Measurements from ENCODE around the gene GUCY2D. TPM values are rescaled to one million over a fixed set of nuclear protein-coding genes. Genes with fewer than 3 reads are reported as not detected.

The GUCY2D gene
- total RNA-seq, 1 experiment from 2014 or later, result not detected

DNA sequence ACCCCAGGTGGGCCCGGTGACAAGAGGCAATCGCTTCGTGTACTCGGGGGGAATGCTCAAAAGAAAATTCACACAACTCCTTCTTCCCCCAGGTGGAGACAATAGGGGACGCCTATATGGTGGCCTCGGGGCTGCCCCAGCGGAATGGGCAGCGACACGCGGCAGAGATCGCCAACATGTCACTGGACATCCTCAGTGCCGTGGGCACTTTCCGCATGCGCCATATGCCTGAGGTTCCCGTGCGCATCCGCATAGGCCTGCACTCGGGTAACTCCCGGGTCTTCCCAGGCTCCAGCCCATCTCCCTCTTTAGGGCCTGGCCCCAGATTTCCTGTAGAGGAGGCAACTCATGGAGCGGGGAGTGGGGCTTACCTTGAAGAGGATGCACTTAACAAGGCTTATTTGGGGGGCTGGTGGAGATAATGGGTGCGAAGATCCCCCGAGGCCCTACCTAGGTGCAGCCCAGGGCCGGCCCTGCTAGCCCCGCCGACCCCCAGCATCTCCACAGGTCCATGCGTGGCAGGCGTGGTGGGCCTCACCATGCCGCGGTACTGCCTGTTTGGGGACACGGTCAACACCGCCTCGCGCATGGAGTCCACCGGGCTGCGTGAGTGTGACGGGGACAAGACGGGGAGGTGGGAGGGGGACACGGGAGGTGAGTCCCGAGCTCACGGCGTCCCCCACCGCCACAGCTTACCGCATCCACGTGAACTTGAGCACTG is 13.0 kb downstream of the GUCY2D start:
- BruUV-seq (replicated peaks), result no TSS peak
- H3K36me3 ChIP-seq (ENCODE audit: insufficient read depth, low read length, poor library complexity, severe bottlenecking), result no peaks in the 10 kb centered on the region
- no peak overlapping the region for H3K4me3 ChIP-seq (ENCODE audit: low read depth, low read length, poor library complexity, severe bottlenecking)
- ChIA-PET POLR2A (ENCODE audit: low non-redundant PET) (no interaction called here), CTCF (no interaction called here)
- H3K9me3 ChIP-seq (ENCODE audit: low read depth, low read length, poor library complexity, severe bottlenecking), result no peaks in the 10 kb centered on the region
- no peak for TF ChIP-seq EZH2 (IDR thresholded peaks at IDR 0.05; ENCODE audit: borderline replicate concordance, low read depth, low read length, poor library complexity, severe bottlenecking)
- TF ChIP-seq, protein P1, sequence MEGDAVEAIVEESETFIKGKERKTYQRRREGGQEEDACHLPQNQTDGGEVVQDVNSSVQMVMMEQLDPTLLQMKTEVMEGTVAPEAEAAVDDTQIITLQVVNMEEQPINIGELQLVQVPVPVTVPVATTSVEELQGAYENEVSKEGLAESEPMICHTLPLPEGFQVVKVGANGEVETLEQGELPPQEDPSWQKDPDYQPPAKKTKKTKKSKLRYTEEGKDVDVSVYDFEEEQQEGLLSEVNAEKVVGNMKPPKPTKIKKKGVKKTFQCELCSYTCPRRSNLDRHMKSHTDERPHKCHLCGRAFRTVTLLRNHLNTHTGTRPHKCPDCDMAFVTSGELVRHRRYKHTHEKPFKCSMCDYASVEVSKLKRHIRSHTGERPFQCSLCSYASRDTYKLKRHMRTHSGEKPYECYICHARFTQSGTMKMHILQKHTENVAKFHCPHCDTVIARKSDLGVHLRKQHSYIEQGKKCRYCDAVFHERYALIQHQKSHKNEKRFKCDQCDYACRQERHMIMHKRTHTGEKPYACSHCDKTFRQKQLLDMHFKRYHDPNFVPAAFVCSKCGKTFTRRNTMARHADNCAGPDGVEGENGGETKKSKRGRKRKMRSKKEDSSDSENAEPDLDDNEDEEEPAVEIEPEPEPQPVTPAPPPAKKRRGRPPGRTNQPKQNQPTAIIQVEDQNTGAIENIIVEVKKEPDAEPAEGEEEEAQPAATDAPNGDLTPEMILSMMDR (conservative IDR thresholded peaks at IDR 0.05; ENCODE audit: low read depth, low read length), result no peak
- H3K27ac ChIP-seq (ENCODE audit: low read depth, low read length, poor library complexity, severe bottlenecking), result no peak overlapping the region
- intact Hi-C loops (cut with micrococcal nuclease; ENCODE audit: unreplicated experiment), result loop anchor here (5.0 kb wide), 1 partner anchor 42 kb away; no protein-coding TSS in a partner anchor
- no peak for DNase-seq (ENCODE audit: low spot score)
- H3K4me1 ChIP-seq (ENCODE audit: insufficient read depth, low read length, poor library complexity, severe bottlenecking), result peaks cover 11% of the 10 kb centered on the region
- H3K27me3 ChIP-seq (replicated peaks; ENCODE audit: insufficient read depth, low read depth, low read length, poor library complexity), result no peaks in the 10 kb centered on the region

GRCh38 chr17:8015957-8016631 is 13.7 kb downstream of the GUCY2D start:
- no peaks in the 10 kb centered on the region for H3K27me3 ChIP-seq (replicated peaks; ENCODE audit: insufficient read depth, low read depth, low read length, poor library complexity)
- peaks cover 11% of the 10 kb centered on the region for H3K4me1 ChIP-seq (ENCODE audit: insufficient read depth, low read length, poor library complexity, severe bottlenecking)
- ChIA-PET CTCF (interaction anchor here (0.6 kb wide), 1 partner anchor 272 kb away, joined by 4 read pairs; no protein-coding TSS in a partner anchor), POLR2A (ENCODE audit: low non-redundant PET) (no interaction called here)
- H3K36me3 ChIP-seq (ENCODE audit: insufficient read depth, low read length, poor library complexity, severe bottlenecking), result no peaks in the 10 kb centered on the region
- peak overlapping the region; percentile 43 for H3K4me3 ChIP-seq (ENCODE audit: low read depth, low read length, poor library complexity, severe bottlenecking)
- no TSS peak for BruUV-seq (replicated peaks)
- DNase-seq (ENCODE audit: low spot score), result no peak
- TF ChIP-seq EZH2 (IDR thresholded peaks at IDR 0.05; ENCODE audit: borderline replicate concordance, low read depth, low read length, poor library complexity, severe bottlenecking), result no peak
- TF ChIP-seq, protein P1 (conservative IDR thresholded peaks at IDR 0.05; ENCODE audit: low read depth, low read length), result no peak
- intact Hi-C loops (cut with micrococcal nuclease; ENCODE audit: unreplicated experiment), result loop anchor here (5.0 kb wide), 1 partner anchor 41 kb away; no protein-coding TSS in a partner anchor
- no peaks in the 10 kb centered on the region for H3K9me3 ChIP-seq (ENCODE audit: low read depth, low read length, poor library complexity, severe bottlenecking)
- no peak overlapping the region for H3K27ac ChIP-seq (ENCODE audit: low read depth, low read length, poor library complexity, severe bottlenecking)

DNA sequence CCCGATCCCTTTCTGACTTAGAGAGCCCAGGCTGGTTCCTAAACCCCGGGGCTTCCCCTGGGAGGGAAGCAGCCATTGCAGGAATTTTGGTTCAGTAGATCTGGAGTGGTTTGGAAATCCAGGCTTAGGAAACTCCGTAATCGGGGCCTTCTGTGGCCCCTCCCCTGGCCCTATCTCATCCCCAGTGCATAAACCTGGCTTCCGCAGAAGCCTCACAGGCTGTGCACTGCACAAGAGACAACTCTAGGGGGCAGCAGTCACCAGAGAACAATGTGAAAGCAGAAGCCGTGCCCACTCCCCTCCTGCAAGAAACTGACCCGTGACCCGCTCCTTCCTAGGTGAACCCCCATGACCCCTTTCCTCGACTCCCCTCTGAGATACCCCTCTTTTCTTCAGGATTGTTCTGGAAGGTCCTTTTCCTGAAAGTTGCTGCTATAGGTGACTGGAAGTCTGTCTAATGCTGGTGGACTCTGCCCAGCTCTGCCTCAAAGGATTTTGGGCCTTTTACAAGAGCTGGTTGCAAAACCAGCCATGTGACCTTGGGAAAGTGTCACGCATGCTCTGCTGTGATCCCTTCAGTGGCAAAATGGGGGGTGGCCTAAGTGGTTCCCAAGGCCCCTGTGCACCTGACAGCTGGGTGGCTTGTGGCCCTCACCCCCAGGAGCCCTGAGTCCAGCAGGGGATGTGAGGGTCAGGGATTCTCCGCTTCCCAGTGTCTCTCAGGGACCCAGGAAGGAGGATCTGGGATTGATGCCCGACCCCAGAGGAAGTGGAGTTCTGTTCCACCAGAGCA is 14.4 kb downstream of the GUCY2D start:
- peak overlapping the region; percentile 43 for H3K4me3 ChIP-seq (ENCODE audit: low read depth, low read length, poor library complexity, severe bottlenecking)
- peak; percentile 62 for DNase-seq (ENCODE audit: low spot score)
- no peak overlapping the region for H3K27ac ChIP-seq (ENCODE audit: low read depth, low read length, poor library complexity, severe bottlenecking)
- no peaks in the 10 kb centered on the region for H3K27me3 ChIP-seq (replicated peaks; ENCODE audit: insufficient read depth, low read depth, low read length, poor library complexity)
- POLR2A ChIA-PET (ENCODE audit: low non-redundant PET), result no interaction called here
- CTCF ChIA-PET, result interaction anchor here (0.7 kb wide), 1 partner anchor 25 kb away, joined by 3 read pairs; no protein-coding TSS in a partner anchor
- H3K36me3 ChIP-seq (ENCODE audit: insufficient read depth, low read length, poor library complexity, severe bottlenecking), result no peaks in the 10 kb centered on the region
- H3K4me1 ChIP-seq (ENCODE audit: insufficient read depth, low read length, poor library complexity, severe bottlenecking), result peaks cover 11% of the 10 kb centered on the region
- no peak for TF ChIP-seq EZH2 (IDR thresholded peaks at IDR 0.05; ENCODE audit: borderline replicate concordance, low read depth, low read length, poor library complexity, severe bottlenecking)
- TF ChIP-seq, protein P1 (conservative IDR thresholded peaks at IDR 0.05; ENCODE audit: low read depth, low read length), result peak; percentile 92
- intact Hi-C loops (cut with micrococcal nuclease; ENCODE audit: unreplicated experiment), result loop anchor here (5.0 kb wide), 1 partner anchor 40 kb away; no protein-coding TSS in a partner anchor
- no peaks in the 10 kb centered on the region for H3K9me3 ChIP-seq (ENCODE audit: low read depth, low read length, poor library complexity, severe bottlenecking)
- BruUV-seq (replicated peaks), result no TSS peak

Measured in A673 (cell line).